CMK (cell line): ENCODE measurements around the gene FTCD.
"Not testable (repeated sequence)": the region's sequence is repeated elsewhere in the genome, so short reads cannot be mapped to it uniquely, and the experiment has no call there.

ENCODE experiments used
- DNase-seq: peaks from one replicate; pipeline ENCODE4 v3.0.0-alpha.2; 2010; ENCODE audit warnings: low read depth

The FTCD gene

GRCh38 chr21:46140352-46141003 lies 14.9 kb downstream of the FTCD start:
- DNase-seq = not testable (repeated sequence)

GRCh38 chr21:46139686-46140085 lies 15.7 kb downstream of the FTCD start:
- no peak for DNase-seq

- DNase-seq = no peak
Observed at GRCh38 chr21:46138383-46138970, 16.9 kb downstream of the FTCD start.

- no peak for DNase-seq
Observed at GRCh38 chr21:46137908-46138307, 17.5 kb downstream of the FTCD start.

- DNase-seq = no peak
Observed at GRCh38 chr21:46136739-46137349, 18.5 kb downstream of the FTCD start.

GRCh38 chr21:46135782-46136395 lies 19.5 kb downstream of the FTCD start:
- DNase-seq = no peak

- DNase-seq = no peak
Observed at GRCh38 chr21:46131838-46132651, 23.3 kb downstream of the FTCD start.

- no peak for DNase-seq
Observed at GRCh38 chr21:46131588-46131837, 23.9 kb downstream of the FTCD start.

GRCh38 chr21:46130831-46131587 lies 24.4 kb downstream of the FTCD start:
- no peak for DNase-seq

- no peak for DNase-seq
Observed at GRCh38 chr21:46129846-46130651, 25.3 kb downstream of the FTCD start.

- no peak for DNase-seq
Observed at GRCh38 chr21:46128933-46129571, 26.3 kb downstream of the FTCD start.

GRCh38 chr21:46128106-46128932 lies 27.1 kb downstream of the FTCD start:
- DNase-seq = no peak

- no peak for DNase-seq
Observed at GRCh38 chr21:46127239-46128105, 27.9 kb downstream of the FTCD start.

- DNase-seq = no peak
Observed at GRCh38 chr21:46126309-46127238, 28.8 kb downstream of the FTCD start.

GRCh38 chr21:46125846-46126301 lies 29.5 kb downstream of the FTCD start:
- DNase-seq = no peak

- no peak for DNase-seq
Observed at GRCh38 chr21:46124926-46125845, 30.2 kb downstream of the FTCD start.
